Parathyroid adenoma (tissue), 2 donors: ENCODE measurements around the gene PLPPR1.

Experiments
- H2AFZ ChIP-seq: fragments of 300-600 bp; sonication (generic); one replicate; pipeline ENCODE4 v1.7.0; 2017; ENCODE audit warnings: antibody characterized with exemption, mild to moderate bottlenecking
- H3K27ac ChIP-seq: fragments of 300-600 bp; sonication (generic); one replicate; pipeline ENCODE4 v1.7.0; 2017
- H3K27me3 ChIP-seq: fragments of 300-600 bp; sonication (generic); one replicate; pipeline ENCODE4 v1.7.0; 2017; ENCODE audit warnings: low read length; ENCODE audit not compliant: control insufficient read depth, insufficient read depth
- H3K36me3 ChIP-seq: fragments of 300-600 bp; sonication (generic); one replicate; pipeline ENCODE4 v1.7.0; 2017; ENCODE audit warnings: low read length; ENCODE audit not compliant: control insufficient read depth, insufficient read depth
- H3K4me1 ChIP-seq: fragments of 300-600 bp; sonication (generic); one replicate; pipeline ENCODE4 v1.7.0; 2017; ENCODE audit warnings: control low read depth
- H3K4me2 ChIP-seq: fragments of 300-600 bp; sonication (generic); one replicate; pipeline ENCODE4 v1.7.0; 2017; ENCODE audit warnings: low read length
- H3K4me3 ChIP-seq: fragments of 300-600 bp; sonication (generic); one replicate; pipeline ENCODE4 v1.7.0; 2017; ENCODE audit warnings: low read depth, low read length
- H3K79me2 ChIP-seq: fragments of 300-600 bp; sonication (generic); one replicate; pipeline ENCODE4 v1.7.0; 2017; ENCODE audit warnings: control low read depth
- H3K9ac ChIP-seq: fragments of 300-600 bp; sonication (generic); one replicate; pipeline ENCODE4 v1.7.0; 2017; ENCODE audit warnings: mild to moderate bottlenecking
- H3K9me3 ChIP-seq: fragments of 300-600 bp; sonication (generic); one replicate; pipeline ENCODE4 v1.7.0; 2017; ENCODE audit warnings: low read length; ENCODE audit not compliant: control insufficient read depth
- TF ChIP-seq, protein P1 (sequence below): fragments of 300-600 bp; sonication (generic); IDR thresholded peaks from one replicate; pipeline ENCODE4 v1.7.0; 2017; ENCODE audit warnings: antibody characterized with exemption, mild to moderate bottlenecking
- donor health status: primary hyperparathyroidism.

The PLPPR1 gene

DNA sequence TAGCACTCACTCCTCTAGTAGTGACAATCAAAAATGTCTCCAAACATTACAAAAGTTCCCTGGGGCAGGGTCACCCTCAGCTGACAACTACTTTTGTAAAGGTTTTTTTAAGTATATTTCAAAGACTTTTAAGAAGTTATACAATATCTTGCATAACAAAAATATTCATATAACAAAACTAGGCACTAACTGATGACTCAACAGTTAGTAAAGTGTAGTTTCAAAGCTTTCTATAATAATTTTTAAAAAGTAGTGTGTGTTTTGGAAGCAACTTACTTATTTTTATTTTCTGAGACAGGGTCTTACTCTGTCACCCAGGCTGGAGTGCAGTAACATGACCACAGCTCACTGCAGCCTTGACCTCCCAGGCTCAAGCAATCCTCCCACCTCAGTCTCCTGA, 271.4 kb downstream of the PLPPR1 start:
- TF ChIP-seq, protein P1, sequence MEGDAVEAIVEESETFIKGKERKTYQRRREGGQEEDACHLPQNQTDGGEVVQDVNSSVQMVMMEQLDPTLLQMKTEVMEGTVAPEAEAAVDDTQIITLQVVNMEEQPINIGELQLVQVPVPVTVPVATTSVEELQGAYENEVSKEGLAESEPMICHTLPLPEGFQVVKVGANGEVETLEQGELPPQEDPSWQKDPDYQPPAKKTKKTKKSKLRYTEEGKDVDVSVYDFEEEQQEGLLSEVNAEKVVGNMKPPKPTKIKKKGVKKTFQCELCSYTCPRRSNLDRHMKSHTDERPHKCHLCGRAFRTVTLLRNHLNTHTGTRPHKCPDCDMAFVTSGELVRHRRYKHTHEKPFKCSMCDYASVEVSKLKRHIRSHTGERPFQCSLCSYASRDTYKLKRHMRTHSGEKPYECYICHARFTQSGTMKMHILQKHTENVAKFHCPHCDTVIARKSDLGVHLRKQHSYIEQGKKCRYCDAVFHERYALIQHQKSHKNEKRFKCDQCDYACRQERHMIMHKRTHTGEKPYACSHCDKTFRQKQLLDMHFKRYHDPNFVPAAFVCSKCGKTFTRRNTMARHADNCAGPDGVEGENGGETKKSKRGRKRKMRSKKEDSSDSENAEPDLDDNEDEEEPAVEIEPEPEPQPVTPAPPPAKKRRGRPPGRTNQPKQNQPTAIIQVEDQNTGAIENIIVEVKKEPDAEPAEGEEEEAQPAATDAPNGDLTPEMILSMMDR: no peak
- Histone ChIP-seq H3K27ac (no peak overlapping the region), H3K4me3 (no peak overlapping the region), H3K9me3 (no peaks in the 10 kb centered on the region), H3K4me1 (no peaks in the 10 kb centered on the region), H2AFZ (no peak overlapping the region), H3K79me2 (no peaks in the 10 kb centered on the region), H3K36me3 (no peaks in the 10 kb centered on the region), H3K9ac (no peak overlapping the region), H3K27me3 (no peaks in the 10 kb centered on the region), H3K4me2 (no peak overlapping the region)

DNA sequence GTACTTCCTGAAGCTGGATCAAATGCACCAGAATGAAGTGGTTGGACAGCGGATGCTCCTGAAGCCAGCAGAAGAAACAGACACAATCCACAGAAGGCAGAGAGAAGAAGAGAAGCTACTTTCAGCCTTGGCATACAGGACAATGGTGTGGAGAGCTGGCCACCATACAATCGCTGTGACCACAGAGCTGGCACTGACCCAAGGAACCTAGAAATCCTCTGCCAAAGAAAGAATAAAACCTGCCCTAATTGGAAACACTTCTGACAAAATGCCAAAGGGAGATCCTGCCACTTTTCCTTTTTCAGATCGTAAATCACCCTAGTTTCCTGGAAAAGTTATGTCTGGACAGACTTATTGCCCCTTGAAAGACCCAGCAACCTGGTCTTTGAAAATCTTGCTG, 278.5 kb downstream of the PLPPR1 start:
- Histone ChIP-seq H2AFZ (no peak overlapping the region), H3K36me3 (no peaks in the 10 kb centered on the region), H3K4me1 (no peaks in the 10 kb centered on the region), H3K27me3 (no peaks in the 10 kb centered on the region), H3K9me3 (no peaks in the 10 kb centered on the region), H3K9ac (no peak overlapping the region), H3K4me3 (no peak overlapping the region), H3K4me2 (no peak overlapping the region), H3K27ac (no peak overlapping the region), H3K79me2 (no peaks in the 10 kb centered on the region)
- TF ChIP-seq, protein P1: no peak

DNA sequence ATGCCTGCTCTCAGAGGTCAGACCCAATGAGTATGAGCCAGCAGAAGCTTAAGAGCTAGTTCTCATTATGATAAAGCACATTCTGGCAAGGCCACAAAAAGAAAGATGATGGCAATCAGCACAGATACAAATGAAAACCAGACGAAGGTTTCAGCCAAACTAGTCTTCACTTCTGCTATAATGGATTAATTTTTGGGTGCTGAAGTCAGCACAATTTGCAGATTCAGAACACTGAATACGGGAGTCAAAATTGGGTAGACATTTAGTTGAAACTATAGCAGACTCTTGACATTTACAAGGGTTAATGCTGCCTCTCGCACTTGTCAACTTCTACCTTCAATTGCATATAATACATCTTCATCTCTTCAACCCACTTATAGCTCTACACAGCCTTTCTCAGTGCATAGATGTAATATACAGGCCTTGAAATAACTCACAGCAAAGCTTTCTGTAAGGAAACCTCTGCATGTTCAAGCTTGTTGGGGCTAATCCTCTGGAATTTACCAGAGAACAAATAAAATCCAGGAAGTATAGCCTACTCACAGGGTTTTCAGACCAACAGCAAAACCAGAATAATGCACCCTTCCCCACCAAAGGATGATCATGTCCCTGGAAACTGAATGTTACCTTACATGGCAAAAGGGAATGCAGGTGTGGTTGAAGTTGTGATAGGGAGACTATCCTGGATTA, 279.1 kb downstream of the PLPPR1 start:
- Histone ChIP-seq H3K9ac (no peak overlapping the region), H3K4me2 (no peak overlapping the region), H3K9me3 (no peaks in the 10 kb centered on the region), H3K27me3 (no peaks in the 10 kb centered on the region), H3K4me3 (no peak overlapping the region), H2AFZ (no peak overlapping the region), H3K27ac (no peak overlapping the region), H3K4me1 (no peaks in the 10 kb centered on the region), H3K36me3 (no peaks in the 10 kb centered on the region), H3K79me2 (no peaks in the 10 kb centered on the region)
- TF ChIP-seq, protein P1: no peak

DNA sequence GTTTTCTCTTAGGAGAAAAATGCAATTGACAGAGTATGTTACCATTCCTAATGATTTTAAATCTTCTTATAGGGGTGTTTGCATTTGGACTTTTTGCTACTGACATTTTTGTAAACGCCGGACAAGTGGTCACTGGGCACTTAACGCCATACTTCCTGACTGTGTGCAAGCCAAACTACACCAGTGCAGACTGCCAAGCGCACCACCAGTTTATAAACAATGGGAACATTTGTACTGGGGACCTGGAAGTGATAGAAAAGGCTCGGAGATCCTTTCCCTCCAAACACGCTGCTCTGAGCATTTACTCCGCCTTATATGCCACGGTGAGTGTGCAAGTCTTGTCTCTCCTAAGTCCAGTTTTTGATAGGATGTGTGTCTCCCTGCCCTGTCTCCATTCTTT, 280.6 kb downstream of the PLPPR1 start:
- H3K9me3 ChIP-seq: no peaks in the 10 kb centered on the region
- no peaks in the 10 kb centered on the region for H3K36me3 ChIP-seq
- H3K27me3 ChIP-seq: no peaks in the 10 kb centered on the region
- H3K27ac ChIP-seq: no peak overlapping the region
- H3K9ac ChIP-seq: no peak overlapping the region
- H3K4me2 ChIP-seq: no peak overlapping the region
- TF ChIP-seq, protein P1: no peak
- H3K79me2 ChIP-seq: no peaks in the 10 kb centered on the region
- H3K4me3 ChIP-seq: no peak overlapping the region
- H2AFZ ChIP-seq: no peak overlapping the region
- no peaks in the 10 kb centered on the region for H3K4me1 ChIP-seq

DNA sequence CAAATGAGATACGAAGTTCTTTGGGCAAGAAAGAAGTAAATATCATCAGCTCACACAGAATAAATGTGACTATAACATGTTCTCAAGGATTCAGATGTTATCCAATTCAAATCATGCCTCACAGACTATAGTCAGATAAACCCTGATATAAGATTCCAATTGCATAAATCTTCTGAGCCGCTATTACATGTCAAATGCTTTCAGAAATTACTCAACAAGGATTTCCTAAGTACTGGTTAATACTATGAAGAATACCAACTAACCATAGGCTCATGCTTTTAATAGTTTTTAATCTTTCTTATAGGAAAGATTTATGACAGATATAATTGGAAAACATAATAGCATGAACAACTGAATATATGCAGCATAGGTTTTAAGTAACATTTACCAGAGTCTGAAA, 282.7 kb downstream of the PLPPR1 start:
- no peak overlapping the region for H3K27ac ChIP-seq
- no peaks in the 10 kb centered on the region for H3K27me3 ChIP-seq
- H3K9me3 ChIP-seq: no peaks in the 10 kb centered on the region
- no peak overlapping the region for H2AFZ ChIP-seq
- TF ChIP-seq, protein P1: no peak
- no peaks in the 10 kb centered on the region for H3K4me1 ChIP-seq
- H3K9ac ChIP-seq: no peak overlapping the region
- H3K4me2 ChIP-seq: no peak overlapping the region
- H3K4me3 ChIP-seq: no peak overlapping the region
- no peaks in the 10 kb centered on the region for H3K79me2 ChIP-seq
- H3K36me3 ChIP-seq: no peaks in the 10 kb centered on the region
